Hippocampal formation (tissue), 2 donors: ENCODE results near the gene FCER1G.
A peak's percentile ranks its signal among the peaks of the same experiment; 100 is the strongest.

Source experiments
- DNase-seq, 2 donors: peaks; one replicate each; lab custom pipeline; 2025; lab: John Stamatoyannopoulos, UW

FCER1G gene

DNA sequence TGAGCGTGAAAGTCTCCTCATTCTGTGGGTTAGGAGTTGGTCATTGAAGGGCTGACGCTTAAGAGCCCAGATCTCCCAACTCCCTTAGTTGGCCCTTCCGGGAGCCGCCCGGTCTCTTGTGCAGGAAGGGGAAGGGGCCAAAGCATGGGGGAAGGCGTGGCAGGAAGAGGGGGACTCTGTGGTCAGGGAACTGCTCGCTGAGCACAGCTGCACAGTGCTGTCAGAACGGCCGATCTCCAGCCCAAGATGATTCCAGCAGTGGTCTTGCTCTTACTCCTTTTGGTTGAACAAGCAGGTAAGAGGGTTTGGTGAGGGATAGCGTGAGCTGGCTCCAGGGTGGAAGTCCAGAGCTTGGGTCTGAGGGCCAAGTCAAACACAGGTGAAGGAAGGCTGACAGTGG is at the start of gene FCER1G:
TSS of gene FCER1G (plus strand) at position 220 of the 400 bp plus-strand sequence. CDS start at position 247, 27 bp downstream.
- DNase-seq: peak in 1 of 2 donors; percentile 22

DNA sequence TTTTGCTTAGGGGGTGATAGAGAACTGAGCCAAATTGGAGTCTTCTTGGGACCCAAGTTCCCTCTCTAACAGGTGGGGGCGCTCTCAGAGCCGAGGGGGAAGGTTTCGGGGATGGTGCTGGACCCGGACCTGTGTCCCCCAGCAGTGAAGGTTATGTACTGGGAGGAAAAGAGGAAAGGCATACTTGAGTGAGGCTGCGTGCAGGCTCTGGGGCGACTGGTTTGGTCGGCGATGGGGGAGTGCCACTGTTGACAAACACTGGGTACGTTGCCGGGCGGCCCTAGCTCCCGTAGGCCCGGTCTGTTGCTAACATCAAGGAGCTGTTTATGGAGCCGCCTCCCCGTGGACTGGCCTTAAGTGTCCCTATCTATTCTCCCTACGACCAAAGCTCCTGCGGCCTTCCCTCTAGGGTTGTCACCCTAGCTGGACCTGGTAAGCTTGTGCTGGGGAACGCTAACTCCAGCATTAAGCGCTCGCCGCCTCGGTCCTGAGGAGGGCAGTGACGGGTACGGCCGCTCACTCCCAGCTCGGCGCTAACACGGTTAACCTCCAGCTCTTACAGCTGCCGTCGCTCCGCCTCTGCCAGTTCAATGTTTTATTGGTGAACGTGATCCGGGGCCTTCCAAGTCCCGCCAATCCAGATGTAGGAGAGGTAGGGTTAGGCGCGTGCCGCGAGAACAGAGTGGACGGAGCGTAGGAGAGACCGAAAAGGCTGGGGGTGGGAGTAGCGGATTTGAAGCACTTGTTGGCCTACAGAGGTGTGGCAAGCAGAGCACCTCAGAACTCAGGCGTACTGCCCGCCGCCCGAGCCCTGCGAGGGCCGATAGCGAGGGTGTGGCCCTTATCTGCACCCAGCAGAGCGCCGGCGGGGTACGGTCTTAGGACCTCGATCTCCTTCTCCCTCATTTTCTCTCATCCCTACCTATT is 49.1 kb upstream of the FCER1G start, which contains the start of gene PPOX:
TSS of gene PPOX (plus strand) at position 685 of the 927 bp plus-strand sequence. CDS start 422 bp downstream, outside the sequence.
- peak; percentile 97 to 98 for DNase-seq

DNA sequence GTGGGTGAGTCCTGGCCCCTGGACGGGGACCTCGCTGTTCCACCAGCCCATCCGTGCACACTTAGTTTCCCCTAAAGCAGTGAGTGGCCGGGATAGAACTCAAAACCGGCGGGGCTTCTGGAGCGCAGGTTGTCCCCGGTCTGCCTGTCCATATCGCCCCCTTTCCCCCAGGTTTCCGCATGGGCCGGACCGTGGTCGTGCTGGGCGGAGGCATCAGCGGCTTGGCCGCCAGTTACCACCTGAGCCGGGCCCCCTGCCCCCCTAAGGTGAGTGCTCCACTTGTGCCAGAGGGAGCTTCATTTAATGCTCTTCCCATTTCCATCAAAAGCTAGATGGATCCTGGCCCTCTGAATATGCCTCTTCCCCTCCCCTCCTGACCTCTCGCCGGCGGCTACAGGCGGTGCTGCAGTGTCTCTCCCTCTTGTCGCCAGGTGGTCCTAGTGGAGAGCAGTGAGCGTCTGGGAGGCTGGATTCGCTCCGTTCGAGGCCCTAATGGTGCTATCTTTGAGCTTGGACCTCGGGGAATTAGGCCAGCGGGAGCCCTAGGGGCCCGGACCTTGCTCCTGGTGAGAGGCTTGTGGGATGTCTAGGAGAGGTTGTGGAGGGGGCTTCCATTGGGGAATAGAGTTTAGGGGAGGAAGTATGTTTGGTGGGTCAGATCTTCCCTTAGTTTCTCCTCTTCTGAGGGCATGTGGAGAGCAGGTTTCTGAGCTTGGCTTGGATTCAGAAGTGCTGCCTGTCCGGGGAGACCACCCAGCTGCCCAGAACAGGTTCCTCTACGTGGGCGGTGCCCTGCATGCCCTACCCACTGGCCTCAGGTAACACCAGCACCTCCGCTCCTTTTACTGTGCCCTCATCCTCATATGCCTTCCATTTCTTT is 48.2 kb upstream of the FCER1G start:
- DNase-seq: no peak

DNA sequence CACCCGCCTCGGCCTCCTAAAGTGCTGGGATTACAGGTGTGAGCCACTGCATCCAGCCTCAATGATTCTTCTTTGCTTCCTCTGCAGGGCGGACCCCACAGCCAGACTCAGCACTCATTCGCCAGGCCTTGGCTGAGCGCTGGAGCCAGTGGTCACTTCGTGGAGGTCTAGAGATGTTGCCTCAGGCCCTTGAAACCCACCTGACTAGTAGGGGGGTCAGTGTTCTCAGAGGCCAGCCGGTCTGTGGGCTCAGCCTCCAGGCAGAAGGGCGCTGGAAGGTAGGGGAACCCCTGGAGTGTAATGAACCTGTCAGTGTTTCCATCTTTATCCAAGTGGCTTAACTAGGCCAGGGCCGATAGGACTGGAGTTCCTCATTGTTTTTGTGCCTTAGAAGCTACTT is 46.2 kb upstream of the FCER1G start:
- no peak for DNase-seq

DNA sequence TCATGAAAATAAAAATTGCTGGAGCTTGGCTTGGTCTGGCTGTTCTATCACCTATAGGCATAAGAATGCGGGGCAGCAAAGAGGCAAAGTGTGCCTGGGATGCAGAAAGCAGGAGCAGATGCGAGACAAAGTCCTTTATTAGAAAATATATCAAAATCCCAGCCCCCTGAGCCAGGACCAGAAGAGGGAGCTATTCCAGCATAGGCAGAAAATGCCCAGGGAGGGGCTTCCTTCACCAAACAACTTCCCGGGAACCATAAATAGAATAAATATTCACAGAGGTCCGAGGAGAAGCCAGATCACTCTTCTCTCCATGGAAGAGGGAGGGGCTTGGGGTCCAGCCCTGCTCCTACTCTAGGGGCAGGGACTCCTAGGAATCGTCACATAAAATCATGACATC is 43.9 kb upstream of the FCER1G start:
- no peak for DNase-seq

DNA sequence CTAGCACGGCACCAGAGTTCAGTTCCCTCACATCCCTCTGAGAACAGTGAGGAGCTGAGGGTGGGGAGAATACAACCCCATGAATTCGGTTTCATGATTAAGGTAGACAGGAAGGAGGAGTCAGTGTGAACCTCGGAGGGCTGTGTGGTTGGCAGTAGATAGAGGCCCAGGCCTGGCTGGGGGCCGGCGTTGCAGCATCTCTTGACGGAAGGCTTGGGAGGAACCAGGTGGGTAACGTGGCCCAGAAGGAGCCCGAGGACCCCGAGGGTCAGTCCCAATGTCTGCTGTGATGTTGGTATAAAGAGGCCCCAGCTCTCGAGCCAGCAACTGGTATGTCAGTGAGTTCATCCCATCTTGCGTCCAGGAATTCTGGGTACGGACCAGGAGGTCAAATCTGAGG is 43.4 kb upstream of the FCER1G start:
- no peak for DNase-seq

DNA sequence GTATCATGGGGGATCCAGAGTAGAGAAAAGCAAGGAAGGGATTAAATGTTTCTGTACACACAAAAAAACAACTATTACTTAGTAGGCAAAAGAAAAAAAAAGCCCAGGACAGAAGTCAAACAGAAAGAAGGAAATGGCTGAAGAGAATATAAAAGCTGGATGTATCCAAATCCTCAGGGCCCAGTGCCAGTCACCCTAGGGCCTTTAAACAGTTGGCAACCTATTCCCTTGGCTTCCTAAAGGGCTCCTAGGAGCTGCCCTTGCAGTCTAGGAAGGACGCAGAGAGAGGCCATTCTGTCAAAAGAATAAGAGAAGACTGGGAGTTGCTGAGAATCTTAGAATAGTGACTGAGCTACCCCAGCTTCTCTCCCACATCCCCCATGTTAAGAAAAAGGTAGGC is 42.7 kb upstream of the FCER1G start:
- no peak for DNase-seq

DNA sequence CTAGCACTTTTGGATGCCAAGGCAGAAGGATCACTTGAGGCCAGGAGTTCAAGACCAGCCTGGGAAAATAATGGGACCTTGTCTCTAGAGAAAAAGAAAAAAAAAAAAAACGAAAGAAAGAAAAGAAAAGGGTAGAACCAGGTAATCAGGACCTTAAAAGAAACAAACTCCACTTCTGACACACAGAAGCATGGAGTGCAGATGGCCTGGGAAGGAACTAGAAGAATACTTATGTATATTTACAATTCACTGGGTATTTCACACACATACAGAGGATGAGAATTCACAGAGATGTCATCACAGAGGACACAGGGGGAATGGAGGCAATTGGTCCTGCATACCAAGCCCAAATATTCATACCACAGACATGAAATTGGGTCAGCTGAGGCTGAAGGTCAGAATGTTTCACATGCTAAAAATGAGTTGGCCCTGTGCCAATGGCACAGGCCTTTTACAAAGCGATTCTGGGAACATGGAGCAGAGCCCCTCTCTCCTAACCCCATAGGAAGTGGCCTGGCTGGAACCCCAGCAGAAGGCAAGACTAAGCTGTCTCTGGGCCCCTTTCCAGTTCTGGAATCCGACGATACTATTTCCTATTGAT is 42.2 kb upstream of the FCER1G start:
- no peak for DNase-seq

DNA sequence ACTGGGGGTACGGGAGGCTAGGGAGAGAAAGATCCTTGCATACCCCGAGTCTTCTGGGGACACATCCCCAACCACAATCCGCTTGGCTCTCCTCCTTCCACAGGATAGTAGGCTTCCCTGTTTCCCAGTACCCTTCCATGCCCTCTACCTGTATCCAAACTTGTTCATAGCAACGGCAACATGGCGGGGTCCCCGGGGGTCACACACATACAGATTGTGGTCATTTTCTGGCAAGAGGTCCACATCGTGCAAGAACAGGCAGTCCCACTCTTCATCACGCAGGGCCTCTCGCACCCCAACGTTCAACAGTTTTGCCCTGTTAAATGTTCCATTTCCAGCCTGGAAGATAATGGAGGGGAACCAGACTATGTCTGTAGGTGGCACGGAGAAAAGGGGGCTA is 41.4 kb upstream of the FCER1G start:
- no peak for DNase-seq

DNA sequence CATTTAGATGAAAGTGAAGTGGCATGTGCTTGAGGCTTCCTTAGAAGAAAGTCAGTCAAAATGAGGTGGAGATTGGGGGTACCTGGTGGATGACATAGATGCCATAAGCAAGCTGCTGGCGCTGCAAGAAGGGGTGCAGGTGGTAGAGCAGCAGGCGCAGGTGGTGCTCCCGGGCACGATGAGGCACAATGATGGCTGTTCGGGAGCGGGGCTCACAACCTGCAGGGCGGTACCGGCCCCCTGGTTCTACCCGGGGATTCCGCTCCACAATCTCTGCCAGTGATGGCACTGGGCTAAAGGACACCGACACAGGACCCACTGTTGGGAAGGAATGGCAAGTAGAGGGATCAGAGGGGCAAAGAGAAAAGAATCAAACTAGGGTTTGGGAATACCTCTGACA is 40.2 kb upstream of the FCER1G start:
- DNase-seq: no peak

DNA sequence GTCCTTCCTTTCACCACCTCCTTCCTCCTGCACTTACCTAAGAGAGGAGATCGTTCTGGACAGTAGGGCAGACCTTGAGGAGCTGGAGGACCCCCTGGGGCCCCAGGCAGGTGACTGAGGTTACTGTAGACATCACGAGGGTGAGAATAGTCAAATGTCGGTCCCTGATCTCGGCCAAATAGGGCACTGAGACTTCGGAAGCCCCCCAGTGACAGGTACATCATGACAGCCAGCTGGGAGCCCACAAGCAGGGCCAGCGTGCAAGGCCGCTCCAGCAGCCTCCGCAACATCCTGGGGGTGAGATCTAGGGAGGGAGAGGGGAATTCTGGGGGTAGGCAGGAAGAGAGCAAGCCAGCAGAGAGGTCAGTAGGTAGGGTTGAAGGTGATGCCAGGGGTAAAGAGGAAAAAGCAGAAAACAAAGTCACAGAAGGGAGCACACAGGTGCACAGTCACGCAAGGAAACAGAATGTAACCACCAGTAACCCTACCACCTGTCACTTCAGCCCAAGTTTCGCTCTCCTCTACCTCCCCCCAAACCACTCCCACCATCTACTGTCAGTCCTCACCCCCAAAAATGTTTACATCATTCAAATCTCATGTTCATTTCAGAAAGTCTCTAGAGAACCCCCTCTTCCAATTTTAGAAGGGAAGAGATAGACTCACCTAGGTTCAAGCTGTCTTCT is 39.2 kb upstream of the FCER1G start:
- no peak for DNase-seq

DNA sequence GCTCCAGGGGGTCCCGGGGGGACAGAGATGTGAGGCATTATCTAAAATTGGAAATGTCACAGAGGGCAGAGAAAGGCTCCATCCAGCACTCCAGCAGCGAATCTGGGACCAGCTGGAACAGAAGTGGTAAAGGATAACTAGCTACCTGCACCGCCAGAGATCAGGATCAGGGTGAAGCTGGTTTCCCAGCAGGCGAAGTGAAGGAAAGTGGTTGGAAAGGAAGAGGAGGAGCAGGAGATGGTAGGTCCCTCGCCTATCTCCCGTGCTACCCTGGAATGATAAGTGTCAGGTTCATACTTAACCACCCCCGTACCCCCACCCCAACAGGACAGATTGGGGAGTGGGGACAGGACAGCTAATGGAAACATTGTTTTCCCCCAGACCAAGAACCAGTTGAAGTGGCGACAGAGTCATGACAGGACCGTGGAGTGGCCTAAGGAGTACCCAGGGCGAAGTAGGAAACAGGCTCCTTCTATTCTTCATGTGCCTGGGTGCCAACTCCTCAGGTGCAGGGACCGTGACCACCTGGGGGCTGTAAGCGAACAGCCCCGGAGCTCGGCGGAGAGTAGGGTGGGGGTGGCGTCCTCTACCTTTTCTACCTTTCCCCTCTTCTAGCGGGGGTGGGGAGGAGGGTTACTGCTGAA is 38.5 kb upstream of the FCER1G start:
- DNase-seq: no peak

DNA sequence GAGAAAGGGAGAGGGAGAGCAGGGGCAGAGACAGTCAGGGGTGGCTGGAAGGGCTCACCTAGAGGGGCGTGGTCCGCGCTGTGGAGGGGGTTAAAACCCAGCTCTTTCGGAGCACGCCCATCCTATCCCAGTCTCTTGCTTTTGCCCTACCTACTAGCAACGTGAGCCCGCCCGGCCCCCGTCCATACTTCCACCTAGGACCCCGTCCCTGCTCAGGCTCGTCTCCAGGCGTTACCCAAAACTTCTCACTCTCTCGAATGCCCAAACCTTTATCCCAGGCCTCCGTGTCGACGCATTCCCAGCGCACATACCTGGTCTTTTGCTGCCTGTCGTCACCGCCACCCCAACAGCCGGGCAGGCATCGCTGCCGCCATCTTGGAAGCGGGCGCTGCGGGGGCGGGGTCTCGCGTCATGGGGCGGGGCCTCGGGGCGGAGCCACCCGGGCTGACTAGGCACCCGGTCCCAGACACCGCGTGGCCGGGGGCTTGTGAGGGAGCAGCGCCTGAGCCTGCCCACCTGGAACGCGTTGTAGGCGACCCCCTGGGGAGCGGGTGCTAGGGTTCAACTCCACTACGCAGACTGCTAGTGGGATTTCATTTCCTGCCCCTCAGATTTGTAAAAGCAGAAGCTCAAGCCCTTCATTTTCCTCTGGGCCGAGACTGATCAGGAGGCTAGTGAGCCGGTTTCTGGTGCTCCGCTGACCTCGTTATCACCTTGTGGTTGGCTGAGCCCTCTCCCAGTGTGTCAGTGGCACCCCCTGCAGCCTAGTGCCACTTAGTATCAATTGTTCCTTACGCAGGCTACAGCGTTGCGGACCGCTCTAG is 37.8 kb upstream of the FCER1G start, which contains the start of gene B4GALT3:
TSS of gene B4GALT3 (minus strand) at position 396 of the 824 bp plus-strand sequence. CDS start 1,447 bp downstream, outside the sequence.
- peak; percentile 59 to 90 for DNase-seq

DNA sequence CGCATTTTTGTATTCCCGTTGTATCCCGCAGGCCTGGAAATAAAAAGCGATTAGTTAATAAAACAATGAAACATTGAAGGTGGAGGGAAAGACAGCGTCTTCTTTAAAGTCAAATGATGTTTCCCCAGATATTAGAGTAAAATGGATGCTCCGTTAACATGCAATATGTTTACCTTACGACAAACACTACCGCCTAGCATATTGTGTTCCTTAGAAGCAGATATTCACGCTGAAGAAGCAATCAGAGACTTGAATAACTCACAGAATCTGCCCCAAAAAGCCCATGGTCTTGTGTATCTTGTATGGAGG is 37.2 kb upstream of the FCER1G start:
- no peak for DNase-seq

DNA sequence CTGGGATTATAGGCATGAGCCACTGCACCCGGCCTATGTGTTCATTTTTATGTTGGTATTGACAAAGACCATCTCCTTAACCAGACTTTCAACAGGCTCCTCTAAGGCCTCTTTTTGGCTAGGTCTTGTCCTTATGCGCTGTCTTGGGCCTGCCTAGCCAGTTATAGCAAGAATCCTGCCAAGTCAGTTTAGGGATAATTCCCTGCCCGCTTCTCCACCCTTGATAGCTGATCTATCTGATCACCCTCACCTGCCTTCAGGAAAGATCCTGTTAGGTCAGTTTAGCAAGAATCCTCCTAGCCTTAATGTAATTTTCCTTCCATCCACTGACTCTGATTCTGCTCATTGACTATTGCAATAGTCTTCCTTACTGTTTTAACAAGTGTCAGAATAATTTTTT is 35.4 kb upstream of the FCER1G start:
- DNase-seq: no peak

DNA sequence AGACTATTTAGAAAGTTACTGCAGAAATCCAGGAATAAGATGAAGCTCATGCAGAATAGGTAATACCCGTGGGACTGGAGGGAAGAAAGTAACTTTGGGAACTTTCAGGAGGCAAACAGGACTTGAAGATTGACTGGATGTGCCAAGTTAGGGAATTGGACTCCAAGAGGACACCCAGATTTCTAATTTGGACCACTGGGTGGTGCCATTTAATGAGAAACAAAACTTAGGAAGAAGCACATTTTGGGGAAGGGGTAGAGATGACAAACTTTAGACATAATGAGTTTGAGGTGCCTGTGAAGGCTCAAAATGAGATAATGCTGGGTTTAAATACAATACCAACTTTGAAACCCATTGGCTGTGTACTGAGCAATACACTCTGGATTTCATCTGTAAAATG is 34.5 kb upstream of the FCER1G start:
- no peak for DNase-seq

DNA sequence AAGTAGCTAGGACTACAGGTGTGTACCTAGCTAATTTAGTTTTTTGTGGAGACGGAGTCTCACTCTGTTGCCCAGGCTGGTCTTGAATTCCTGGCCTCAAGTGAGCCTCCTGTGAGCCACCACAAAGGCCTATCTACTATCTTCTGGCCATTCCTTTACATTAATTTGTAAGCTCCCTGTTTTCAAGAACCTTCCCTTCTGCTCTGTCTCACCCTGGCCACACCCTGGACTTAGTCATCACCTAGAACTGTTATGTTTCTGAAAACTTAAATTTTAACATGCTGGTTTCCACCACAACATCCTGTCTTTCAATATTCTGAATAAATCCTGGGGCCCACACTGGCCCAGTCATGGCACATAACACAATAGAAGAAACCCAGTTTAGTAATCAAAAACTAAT is 32.9 kb upstream of the FCER1G start:
- no peak for DNase-seq

DNA sequence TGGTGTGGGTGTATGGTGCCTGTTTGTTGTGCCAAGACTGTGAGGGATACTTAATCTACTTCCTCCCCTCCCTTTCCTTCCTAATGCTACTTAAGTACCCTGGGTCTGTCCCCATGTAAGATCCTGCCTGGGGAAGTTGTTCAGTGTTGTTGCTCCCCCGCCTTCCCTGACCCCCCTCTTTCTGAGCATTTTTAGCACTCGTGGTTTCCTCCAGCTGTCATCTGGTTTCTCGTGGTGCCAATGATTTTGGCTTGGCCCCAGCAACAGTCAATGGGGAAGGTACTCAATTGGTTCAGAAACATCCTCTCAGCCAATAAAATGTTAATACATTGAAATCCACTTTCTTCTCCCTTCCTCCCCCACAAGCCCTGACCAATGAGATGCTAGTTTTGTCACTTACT is 29.8 kb upstream of the FCER1G start:
- DNase-seq: peak; percentile 59 to 64

DNA sequence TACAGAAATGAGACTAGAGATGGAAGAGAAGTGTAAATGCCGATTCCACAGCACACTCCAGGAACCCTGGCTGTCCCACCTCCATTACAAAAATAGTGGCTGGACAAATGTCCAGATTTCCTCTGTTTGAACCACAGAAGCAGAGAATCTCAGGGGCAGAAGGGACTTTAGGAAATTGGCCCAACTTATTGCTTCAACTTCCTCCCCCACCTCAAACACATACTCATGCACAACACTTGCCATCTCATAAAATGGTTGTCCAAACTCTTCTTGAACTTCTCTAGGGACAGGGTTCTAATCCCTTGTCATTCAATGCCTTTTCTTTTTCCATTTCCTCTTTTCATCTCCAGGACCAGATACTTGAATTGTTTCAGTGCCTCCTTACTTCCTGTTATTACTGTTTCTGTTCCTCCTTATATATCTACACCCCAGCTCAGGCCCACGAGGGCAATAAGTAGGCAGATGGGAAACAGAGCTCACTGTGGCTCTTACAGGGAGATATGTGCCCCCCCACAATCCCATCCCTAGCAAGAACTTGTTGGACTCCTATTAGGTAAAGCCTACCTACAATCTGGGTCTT is 29.3 kb upstream of the FCER1G start:
- peak; percentile 8 to 29 for DNase-seq

DNA sequence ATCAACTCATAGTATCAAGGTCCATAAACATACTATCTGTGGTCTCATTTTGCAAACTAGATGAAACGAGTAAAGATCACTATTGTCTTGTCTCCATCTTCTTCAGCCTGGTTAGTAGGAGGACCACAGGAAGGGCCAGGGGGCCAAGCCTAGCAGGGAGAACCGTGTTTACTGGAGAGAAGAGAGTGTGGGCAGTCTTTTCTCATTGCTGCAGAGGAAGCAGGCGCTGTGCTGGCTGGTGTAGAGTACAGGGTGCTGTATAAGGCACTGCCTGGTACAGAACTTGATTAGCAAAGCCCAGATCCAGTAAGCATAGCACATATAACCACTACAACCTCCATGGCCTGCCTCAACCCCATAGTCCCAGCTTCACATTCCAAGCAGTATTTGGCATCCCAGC is 27.8 kb upstream of the FCER1G start:
- no peak for DNase-seq
